Right ventricle myocardium superior (tissue), 1 donor: ENCODE results near the gene RSPH9. TPM values are rescaled to one million over a fixed set of nuclear protein-coding genes. Genes with fewer than 3 reads are reported as not detected.

Source experiments
- ATAC-seq: fragments of 200-7000 bp; cut with Tn5 transposase; one replicate; pipeline ENCODE4 v1.9.1; 2020; ENCODE audit warnings: mild to moderate bottlenecking; ENCODE audit not compliant: poor library complexity
- DNase-seq: peaks from one replicate; pipeline ENCODE4 v3.0.0-alpha.2; 2020
- intact Hi-C: fragments of 100-400 bp; cut with DNase I; formaldehyde crosslinking; loops from one replicate; pipeline ENCODE4 v1.11.2; 2022
- long read RNA-seq: library from polyadenylated mRNA; unstranded; transcript quantifications from one replicate; pipeline ENCODE4 v2.0.0, GENCODE V29; 2021
- total RNA-seq: library from RNA; stranded (reverse); fragmentation: NEBNext Ultra II Directional; extraction: Animal tissue kit (Norgen Biotek cat#: 25700); gene quantifications from one replicate; pipeline ENCODE4 v1.2.1, GENCODE V29; 2021
- donor health status: DM: no; HTN: yes; CAD: no; lungs with severe emphysema.

The RSPH9 gene, protein sequence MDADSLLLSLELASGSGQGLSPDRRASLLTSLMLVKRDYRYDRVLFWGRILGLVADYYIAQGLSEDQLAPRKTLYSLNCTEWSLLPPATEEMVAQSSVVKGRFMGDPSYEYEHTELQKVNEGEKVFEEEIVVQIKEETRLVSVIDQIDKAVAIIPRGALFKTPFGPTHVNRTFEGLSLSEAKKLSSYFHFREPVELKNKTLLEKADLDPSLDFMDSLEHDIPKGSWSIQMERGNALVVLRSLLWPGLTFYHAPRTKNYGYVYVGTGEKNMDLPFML
- 0.16 TPM for total RNA-seq
- long read RNA-seq = 0 reads

GRCh38 chr6:43644940-43645612 is at the start of gene RSPH9:
TSS of gene RSPH9 (plus strand) at chr6:43645036. CDS start at chr6:43645099, 63 bp downstream.
- DNase-seq = peak; percentile 86
- intact Hi-C loops = no loop called here

DNA sequence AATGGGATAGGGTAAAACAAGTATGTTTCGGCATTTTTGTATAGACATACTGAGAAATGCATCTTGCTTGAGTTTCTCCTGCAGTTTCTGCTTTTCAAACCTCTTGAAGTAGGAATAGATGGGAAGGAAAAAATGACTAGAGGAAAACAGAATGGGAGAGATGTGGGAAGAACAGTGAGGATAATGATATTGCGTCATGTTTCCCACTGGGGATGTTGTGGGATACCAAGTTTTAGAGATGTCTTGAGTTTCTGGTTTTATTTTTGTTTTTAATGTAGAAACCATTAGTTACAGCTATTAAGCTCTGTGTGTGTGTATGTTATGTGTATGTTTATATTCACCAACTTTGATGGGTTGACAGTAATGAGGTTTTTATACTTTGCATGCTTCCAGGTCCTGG is 44.2 kb upstream of the RSPH9 start:
- ATAC-seq (no peak), DNase-seq (no peak)
- intact Hi-C loops = no loop called here

More at GRCh38 chr6:43644940-43645612, at the start of gene RSPH9:
- peak; percentile 81 for ATAC-seq

DNA sequence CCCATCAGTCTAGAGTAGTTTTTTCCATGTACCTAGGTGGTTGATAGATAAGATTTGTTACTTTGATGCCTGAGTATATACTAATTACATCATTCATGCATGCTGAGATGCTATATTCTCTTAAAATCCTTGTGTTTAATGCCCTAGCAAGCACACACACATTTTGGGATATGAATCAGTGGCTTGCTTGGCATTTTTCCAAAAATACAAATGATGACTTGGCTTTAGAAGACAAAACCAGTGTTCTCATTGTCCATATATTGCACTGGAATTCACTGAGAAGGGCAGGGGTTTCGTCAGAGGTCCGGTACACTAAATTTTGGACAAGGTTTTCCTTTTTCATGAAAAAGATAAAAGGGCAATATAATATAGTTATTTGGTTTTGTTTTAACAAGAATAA is 40.7 kb upstream of the RSPH9 start:
- intact Hi-C loops = no loop called here
- ATAC-seq = no peak

GRCh38 chr6:43606019-43606418 is 38.8 kb upstream of the RSPH9 start:
- no peak for DNase-seq
- ATAC-seq = no peak
- intact Hi-C loops = no loop called here

More for the DNA sequence above, 40.7 kb upstream of the RSPH9 start:
- no peak for DNase-seq

DNA sequence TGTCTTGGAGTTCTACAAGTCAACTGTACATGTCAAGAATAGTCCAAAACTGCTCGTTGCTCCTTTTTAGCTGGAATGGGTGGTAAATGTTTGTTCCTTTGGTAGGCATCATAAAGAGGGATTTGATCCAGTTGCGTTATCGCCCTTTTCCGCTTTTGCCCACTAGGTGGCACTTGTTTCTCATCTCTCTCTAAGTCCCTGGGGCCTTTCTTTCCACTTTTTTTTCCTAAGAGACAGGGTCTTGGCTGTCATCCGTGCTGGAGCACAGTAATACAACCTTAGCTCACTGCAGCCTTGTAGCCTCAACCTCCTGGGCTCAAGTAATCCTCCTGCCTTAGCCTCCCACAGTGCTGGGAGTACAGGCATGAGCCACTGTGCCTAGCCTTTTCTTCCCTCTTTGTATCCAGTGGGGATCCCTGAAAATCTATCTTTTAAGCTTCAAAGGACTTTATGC is 36.5 kb upstream of the RSPH9 start:
- ATAC-seq = peak; percentile 71
- intact Hi-C loops = no loop called here
- DNase-seq = peak; percentile 56

GRCh38 chr6:43608807-43609206 is 36.0 kb upstream of the RSPH9 start:
- ATAC-seq (peak; percentile 12), DNase-seq (no peak)
- intact Hi-C loops = no loop called here

DNA sequence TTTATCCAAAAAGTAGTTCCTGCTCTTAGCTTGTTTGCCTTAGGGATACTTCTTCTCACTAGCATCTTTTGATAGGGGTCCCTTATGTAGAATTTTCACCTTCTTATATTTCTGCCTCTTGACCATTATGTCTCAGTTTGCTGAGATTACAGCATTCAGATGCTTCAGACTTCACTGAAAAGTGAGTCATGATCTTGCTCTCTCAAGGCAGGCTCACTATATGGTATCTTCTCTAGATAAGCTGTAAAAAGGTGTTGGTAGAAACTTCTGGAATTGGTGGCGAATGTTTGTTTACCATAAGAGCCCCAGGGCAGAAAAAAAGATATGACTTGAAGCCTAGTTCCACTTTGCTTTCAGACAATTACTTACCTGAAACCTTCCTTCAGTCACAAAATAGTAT is 35.4 kb upstream of the RSPH9 start:
- no peak for ATAC-seq
- intact Hi-C loops = no loop called here
- no peak for DNase-seq

- intact Hi-C loops = no loop called here
- DNase-seq = no peak
- ATAC-seq = no peak
Measured at GRCh38 chr6:43610431-43610830, 34.4 kb upstream of the RSPH9 start.

DNA sequence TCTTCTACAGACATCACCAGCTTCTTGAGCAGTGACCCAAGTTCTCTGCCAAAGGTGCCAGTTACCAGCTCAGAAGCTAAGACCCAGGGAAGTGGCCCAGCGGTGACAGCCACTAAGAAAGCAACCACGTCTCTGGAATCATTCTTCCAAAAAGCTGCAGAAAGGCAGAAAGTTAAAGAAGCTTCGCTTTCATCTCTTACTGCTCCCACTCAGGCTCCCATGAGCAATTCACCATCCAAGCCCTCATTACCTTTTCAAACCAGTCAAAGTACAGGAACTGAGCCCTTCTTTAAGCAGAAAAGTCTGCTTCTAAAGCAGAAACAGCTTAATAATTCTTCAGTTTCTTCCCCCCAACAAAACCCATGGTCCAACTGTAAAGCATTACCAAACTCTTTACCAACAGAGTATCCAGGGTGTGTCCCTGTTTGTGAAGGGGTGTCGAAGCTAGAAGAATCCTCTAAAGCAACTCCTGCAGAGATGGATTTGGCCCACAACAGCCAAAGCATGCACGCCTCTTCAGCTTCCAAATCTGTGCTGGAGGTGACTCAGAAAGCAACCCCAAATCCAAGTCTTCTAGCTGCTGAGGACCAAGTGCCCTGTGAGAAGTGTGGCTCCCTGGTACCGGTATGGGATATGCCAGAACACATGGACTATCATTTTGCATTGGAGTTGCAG is 31.0 kb upstream of the RSPH9 start:
- ATAC-seq (no peak), DNase-seq (no peak)
- intact Hi-C loops = no loop called here

DNA sequence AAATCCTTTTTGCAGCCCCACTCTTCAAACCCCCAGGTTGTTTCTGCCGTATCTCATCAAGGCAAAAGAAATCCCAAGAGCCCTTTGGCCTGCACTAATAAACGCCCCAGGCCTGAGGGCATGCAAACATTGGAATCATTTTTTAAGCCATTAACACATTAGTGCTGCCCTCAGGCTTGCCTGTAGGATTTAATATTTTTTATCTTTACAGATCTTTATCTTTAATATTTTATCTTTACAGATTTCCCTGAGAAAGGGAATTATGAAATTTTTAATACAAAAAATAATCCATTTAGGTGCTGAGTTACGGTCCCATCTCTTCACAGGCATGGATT is 30.5 kb upstream of the RSPH9 start:
- ATAC-seq = no peak
- intact Hi-C loops = no loop called here
- no peak for DNase-seq

- ATAC-seq (no peak), DNase-seq (no peak)
- intact Hi-C loops = no loop called here
Measured at GRCh38 chr6:43616725-43617472, 27.9 kb upstream of the RSPH9 start.

DNA sequence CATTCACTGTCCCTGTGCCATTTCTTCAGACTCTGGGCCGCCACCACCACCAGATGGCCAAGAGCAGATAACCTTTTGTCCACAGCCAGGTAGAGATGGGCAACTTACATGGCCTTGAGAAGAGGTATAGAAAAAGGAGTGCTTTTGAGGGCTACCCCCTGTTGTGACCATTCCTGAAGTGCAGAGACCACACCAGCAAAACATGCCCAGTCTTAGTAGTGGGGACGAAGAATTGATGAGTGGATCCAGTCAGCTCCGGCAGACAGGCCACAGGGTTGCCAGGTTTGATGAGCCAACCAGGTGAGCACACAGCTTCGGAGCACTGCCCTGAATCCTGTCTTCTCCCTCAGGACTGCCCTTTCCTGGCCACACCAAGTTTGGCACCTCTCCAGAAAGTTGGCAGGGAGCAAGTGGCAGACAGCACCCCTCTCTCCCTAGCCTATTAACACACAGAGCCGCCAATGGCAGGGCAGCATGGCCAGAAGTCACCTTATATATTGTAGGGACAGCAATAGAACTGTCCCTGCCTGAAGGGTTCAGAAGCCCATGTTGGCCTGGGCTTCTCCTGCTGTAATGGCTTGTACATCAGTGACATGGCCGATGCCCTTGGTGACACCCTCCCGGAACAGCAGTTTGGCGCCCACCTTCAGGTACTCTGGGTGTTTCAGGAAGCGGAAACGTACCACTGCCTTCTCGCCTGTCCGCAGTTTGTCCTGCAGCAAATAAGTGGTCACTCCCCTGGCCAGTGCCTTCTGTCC is 23.6 kb upstream of the RSPH9 start:
- DNase-seq (no peak), ATAC-seq (peak; percentile 10)
- intact Hi-C loops = no loop called here

DNA sequence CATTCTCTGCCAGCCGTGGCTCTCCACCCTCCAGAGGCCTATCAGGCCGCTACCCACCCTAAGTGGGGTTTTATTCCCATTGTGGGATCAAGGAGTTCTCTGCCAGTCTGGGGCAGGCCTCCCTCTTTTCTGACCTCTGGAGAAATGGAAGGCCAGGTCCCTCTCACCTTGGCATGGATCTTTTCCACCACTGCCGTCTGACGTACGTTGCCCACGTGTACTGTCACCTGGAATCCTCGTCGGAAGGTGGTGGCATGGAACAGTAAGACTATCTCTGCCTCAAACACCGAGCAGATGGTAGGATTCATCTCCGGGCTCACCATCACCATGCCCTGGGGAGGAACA is 23.0 kb upstream of the RSPH9 start:
- intact Hi-C loops = no loop called here
- ATAC-seq (no peak), DNase-seq (no peak)

DNA sequence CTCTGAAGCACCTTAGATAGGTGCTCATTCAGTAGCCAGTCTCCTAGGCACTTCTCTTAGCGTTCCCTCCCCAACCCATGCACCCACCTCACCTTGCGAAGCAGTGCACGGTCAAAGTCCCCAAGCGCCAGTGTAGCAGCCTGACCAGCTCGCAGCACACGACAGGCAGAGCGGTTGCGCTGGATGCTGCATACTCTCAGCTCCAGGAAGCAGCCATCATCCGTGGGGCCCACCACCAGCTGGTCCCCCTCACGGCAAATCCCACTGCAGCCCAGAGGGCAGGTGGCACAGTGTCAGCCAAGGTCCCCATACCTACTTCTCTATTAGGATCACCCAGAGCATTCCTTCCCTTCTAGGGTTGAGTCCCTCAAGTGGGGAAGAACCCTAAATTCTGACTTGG is 22.3 kb upstream of the RSPH9 start:
- no peak for ATAC-seq
- no peak for DNase-seq
- intact Hi-C loops = no loop called here

- ATAC-seq (no peak), DNase-seq (no peak)
- intact Hi-C loops = no loop called here
Measured at GRCh38 chr6:43623880-43624785, 20.7 kb upstream of the RSPH9 start.

DNA sequence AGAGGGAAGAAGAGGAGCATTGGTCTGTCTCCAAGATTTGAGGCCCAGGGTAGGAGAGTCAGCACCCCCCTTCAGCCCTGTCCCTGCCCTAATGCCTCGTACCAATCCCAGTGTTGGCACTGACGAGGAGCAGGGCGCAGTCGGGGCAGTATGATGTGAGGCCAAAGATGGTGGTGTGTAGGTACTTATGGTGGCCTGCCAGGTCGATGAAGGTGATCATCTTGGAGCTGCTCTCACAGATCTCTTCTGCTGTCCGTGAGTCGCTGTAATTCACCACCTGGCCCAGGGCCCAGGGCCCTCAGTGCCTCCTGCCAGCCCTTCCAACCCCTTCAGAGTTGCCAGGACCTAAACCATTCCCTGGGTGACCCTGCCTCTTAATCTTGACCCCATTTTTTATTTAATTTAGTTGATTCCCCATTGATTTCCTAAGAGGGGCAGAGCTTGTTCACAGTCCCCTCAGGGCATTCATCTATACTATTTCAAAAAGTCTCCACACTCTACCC is 20.0 kb upstream of the RSPH9 start:
- no peak for DNase-seq
- intact Hi-C loops = no loop called here
- ATAC-seq = no peak

GRCh38 chr6:43625393-43625992 is 19.3 kb upstream of the RSPH9 start:
- no peak for DNase-seq
- ATAC-seq = no peak
- intact Hi-C loops = no loop called here
